Middle frontal gyrus (tissue), 1 donor: Measurements from ENCODE around the gene MAOA.
"Not testable (repeated sequence)": the region's sequence is repeated elsewhere in the genome, so short reads cannot be mapped to it uniquely, and the experiment has no call there.

Source experiments
- DNase-seq: peaks from one replicate; pipeline ENCODE4 v3.0.0-alpha.2; 2015; ENCODE audit warnings: low spot score; ENCODE audit errors: extremely low spot score

Gene MAOA

GRCh38 chrX:43663173-43663572 lies 7.1 kb downstream of the MAOA start:
- no peak for DNase-seq

GRCh38 chrX:43664258-43664657 lies 8.2 kb downstream of the MAOA start:
- DNase-seq, result no peak

- DNase-seq, result no peak
Measured at GRCh38 chrX:43664708-43665107, 8.6 kb downstream of the MAOA start.

- no peak for DNase-seq
Measured at GRCh38 chrX:43666311-43666912, 10.3 kb downstream of the MAOA start.

DNA sequence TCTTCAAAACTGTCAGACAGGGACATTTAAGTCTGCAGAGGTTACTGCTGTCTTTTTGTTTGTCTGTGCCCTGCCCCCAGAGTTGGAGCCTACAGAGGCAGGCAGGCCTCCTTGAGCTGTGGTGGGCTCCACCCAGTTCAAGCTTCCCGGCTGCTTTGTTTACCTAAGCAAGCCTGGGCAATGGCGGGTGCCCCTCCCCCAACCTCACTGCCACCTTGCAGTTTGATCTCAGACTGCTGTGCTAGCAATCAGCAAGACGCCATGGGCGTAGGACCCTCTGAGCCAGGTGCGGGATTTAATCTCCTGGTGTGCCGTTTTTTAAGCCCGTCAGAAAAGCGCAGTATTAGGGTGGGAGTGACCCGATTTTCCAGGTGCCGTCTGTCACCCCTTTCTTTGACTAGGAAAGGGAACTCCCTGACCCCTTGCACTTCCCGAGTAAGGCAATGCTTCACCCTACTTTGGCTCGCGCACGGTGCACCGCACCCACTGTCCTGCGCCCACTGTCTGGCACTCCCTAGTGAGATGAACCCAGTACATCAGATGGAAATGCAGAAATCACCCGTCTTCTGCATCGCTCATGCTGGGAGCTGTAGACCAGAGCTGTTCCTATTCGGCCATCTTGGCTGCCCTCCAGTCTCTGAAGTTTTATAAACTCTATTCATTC lies 20.0 kb downstream of the MAOA start:
- DNase-seq, result not testable (repeated sequence)

GRCh38 chrX:43676971-43677572 lies 21.0 kb downstream of the MAOA start:
- no peak for DNase-seq

DNA sequence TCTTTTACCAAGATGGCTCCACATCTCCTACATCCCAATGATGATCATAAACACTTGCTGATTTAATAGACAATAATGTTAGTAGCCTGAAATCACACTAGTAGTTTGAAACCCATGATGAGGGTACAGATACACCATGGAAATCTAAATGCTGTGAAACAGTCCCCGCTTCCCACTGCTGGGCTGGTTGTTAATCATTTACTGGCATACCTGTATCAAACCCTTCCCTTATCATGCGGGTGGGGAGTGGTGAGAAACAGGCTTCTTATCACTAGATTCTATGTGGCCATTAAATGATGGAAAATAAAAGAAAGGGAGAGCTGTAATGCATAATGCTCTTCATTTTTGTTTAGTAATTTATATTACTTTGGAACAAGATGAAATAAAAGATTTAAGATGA lies 21.9 kb downstream of the MAOA start:
- DNase-seq, result no peak

- no peak for DNase-seq
Measured at GRCh38 chrX:43679058-43679457, 23.0 kb downstream of the MAOA start.

DNA sequence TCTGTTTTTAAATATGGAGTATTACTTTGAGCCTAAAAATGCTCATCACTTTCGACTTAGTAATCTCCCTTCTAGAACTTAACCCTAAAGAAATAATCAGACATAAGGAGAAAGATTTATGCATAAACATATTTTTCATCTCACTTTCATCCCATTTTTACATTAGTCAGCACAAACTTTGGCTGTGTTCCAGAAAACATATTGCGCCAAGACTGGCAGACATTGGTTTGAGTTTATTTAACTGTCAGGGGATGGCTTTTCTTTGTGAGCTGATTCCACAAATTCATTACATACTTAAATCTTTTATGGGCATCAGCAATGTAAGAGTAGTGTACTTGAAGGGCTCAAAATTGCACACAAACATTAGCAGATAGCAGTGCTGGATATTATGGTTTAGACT lies 23.7 kb downstream of the MAOA start:
- DNase-seq, result no peak

GRCh38 chrX:43682726-43683125 lies 26.6 kb downstream of the MAOA start:
- no peak for DNase-seq

GRCh38 chrX:43685221-43685620 lies 29.1 kb downstream of the MAOA start:
- DNase-seq, result no peak

DNA sequence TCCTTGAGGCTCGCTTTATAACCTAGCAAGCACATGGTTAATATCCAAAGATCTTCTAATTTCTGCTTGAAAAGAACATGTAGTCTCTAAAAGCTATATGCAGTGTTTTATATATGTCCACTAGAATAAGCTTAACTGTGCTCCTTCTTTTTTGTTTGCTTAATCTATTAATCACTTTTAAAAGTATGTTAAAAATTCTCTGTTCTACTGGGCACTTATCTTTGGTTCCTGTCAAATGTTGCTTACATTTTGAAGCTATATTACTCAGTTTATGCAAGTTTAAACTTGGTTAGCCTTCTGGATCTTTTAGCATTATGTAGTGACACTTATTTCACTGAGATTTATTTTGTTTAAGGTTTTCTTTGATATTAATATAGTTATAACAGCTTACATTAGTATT lies 32.5 kb downstream of the MAOA start:
- DNase-seq, result no peak

GRCh38 chrX:43693602-43694406 lies 37.7 kb downstream of the MAOA start:
- DNase-seq, result no peak

GRCh38 chrX:43699475-43699874 lies 43.4 kb downstream of the MAOA start:
- no peak for DNase-seq

DNA sequence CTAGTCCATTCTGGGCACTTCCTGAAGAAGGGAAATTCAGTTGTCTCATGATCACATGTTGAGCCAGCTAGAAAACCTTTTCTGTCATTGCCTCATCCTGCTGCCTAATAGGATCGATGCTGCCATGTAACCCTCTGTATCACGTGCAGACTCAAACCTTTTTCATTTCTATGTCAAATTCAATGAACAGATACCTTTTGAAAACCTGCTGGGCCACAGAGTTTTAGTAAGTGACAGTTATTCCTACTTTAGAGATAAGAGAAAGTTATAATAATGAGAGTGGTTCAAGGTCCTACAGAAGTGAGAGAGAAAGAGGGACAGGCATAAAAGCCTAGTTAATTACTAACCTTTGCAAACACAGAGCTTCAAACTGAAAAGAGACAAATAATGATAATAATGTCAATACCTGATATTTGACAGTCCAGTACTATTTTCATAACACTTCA lies 46.0 kb downstream of the MAOA start:
- no peak for DNase-seq

GRCh38 chrX:43702660-43703059 lies 46.6 kb downstream of the MAOA start:
- no peak for DNase-seq

DNA sequence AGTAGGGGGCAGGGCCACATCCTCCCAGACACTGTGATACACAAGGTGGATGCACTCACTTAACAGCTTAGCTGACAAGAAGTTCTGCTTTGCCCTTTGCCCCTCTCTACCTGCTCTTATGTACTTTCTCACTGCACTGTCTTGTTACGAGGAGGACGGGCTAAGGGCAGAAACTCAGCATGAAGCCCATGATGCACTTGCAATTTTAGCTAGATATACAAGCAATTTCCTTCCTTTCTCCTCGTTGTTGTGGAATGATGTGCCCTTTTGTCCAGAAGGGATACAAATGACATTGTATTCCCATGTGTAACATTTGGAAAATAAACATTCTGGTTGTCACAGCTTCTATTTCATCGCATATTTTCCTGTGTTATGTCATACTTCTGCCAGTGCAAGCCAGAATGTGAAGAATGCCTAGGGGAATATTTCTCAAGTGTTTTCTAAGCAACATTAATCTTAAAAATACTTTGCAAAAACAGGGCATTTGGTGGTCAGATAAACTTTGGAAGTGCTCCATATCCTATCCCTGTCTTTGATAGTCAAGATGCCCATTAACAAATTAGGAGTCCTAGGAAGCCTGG lies 47.2 kb downstream of the MAOA start:
- no peak for DNase-seq

DNA sequence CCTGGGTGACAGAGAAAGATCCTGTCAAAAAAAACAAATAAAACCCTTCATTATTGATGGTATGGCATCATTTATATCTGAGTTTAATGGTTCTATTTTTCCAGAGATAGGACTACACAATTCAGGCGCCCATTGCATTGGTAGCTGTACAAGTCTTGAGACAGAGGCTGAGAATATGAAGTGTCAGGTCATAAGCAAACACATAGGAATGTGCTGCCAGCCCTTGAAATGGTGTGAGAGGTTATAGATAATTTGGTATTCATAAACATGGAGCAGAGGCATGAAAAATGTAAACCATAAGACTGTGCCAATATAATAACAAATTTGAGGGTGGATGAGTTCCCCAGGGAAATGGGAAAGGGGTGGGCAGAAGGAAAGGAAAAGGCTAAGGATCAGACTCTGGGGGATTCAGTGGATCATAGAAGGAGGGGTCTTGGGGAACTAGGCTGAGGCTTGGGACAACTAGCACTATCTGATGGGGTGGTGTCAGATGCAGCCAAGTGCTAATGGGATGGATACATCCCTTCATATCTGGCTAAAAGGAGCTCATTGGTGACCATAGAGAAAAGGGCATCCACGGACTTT lies 50.8 kb downstream of the MAOA start:
- DNase-seq, result no peak

- DNase-seq, result no peak
Measured at GRCh38 chrX:43707812-43708548, 51.9 kb downstream of the MAOA start.

DNA sequence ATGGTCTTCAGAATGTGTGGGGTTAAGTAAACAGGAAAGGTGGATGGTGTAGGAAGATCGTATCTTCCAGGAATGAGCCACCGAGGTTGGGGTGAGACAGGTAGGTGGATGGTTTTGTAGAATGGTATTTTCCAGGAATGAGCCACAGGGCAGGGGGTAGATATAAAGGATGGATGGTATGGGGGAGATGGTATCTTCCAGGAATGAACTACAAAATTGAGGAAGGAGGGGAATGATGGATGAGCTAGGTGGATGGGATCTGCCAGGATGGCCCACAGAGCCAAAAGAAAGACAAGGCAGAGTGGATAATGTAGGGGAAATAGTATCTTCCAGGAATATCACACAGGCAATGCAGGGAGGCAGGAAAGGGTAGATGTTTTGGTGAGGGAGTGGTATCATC lies 60.0 kb downstream of the MAOA start:
- no peak for DNase-seq

- no peak for DNase-seq
Measured at GRCh38 chrX:43716696-43717095, 60.6 kb downstream of the MAOA start.
